ENCODE data around the gene GALNT6. TPM values are rescaled to one million over a fixed set of nuclear protein-coding genes. Genes with fewer than 3 reads are reported as not detected.

Gene GALNT6
- total RNA-seq, 2 donors from 2014 or later = 24.7 to 27.1 TPM

DNA sequence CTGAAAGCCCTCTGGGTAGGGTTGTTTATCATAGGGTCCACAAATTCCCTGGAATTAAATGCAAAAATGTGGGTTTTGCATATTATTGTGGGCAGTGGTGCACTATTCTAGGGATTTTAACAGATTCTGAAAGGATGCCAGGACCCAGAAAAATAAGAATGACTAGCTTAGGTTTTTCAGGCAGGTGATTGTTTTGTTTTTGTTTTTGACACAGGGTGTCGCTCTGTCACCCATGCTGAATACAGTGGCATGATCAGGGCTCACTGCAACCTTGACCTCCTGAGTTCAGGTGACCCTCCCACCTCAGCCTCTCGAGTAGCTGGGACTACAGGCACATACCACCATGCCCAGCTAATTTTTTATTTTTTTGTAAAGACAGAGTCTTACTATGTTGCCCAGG lies 19.2 kb downstream of the GALNT6 start:
- H3K36me3 ChIP-seq = no peaks in the 10 kb centered on the region
- no peaks in the 10 kb centered on the region for H3K4me1 ChIP-seq
- H3K4me3 ChIP-seq = no peak overlapping the region
- H3K9me3 ChIP-seq = no peaks in the 10 kb centered on the region
- intact Hi-C loops (cut with DNase I) = no loop called here
- no peaks in the 10 kb centered on the region for H3K27me3 ChIP-seq
- no peak overlapping the region for H3K27ac ChIP-seq
- DNase-seq = no peak
- TF ChIP-seq, protein P1, sequence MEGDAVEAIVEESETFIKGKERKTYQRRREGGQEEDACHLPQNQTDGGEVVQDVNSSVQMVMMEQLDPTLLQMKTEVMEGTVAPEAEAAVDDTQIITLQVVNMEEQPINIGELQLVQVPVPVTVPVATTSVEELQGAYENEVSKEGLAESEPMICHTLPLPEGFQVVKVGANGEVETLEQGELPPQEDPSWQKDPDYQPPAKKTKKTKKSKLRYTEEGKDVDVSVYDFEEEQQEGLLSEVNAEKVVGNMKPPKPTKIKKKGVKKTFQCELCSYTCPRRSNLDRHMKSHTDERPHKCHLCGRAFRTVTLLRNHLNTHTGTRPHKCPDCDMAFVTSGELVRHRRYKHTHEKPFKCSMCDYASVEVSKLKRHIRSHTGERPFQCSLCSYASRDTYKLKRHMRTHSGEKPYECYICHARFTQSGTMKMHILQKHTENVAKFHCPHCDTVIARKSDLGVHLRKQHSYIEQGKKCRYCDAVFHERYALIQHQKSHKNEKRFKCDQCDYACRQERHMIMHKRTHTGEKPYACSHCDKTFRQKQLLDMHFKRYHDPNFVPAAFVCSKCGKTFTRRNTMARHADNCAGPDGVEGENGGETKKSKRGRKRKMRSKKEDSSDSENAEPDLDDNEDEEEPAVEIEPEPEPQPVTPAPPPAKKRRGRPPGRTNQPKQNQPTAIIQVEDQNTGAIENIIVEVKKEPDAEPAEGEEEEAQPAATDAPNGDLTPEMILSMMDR (IDR thresholded peaks at IDR 0.05) = no peak
- no peak overlapping the region for H3K9ac ChIP-seq (ENCODE audit: low read depth in 2 of 2, low read length in 2 of 2)

DNA sequence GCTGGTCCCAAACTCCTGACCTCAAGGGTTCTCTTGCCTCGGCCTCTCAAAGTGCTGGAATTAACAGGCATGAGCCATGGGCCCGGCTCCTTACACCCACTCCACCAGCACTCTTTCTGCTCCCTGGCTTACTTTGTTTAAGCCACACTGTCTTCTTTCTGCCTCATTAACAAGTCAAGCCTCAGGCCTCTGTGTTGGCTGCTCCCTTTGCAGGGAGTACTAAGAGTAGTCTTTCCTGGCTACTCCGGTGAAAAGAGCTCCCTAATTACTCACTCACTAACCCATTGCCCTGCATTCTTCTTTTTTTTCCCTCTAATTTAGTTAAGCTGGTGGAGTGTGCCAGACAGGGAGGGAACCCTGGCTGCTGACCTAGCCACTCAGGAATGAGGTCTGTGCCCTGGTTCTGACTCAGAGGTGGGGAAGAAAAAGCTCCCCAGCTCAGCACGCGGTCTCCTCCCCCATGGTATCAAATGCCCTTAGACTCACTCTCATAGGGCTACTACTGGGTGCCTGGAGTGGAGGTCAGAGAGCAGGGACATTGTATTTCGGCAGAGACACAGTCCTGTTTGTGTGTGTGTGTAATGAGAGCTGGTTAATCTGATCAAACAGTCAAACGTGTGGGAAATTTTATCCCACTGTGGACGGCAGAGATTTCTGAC lies 19.8 kb downstream of the GALNT6 start:
- no peak overlapping the region for H3K27ac ChIP-seq
- H3K4me3 ChIP-seq = no peak overlapping the region
- intact Hi-C loops (cut with DNase I) = no loop called here
- H3K27me3 ChIP-seq = no peaks in the 10 kb centered on the region
- no peaks in the 10 kb centered on the region for H3K4me1 ChIP-seq
- no peak for DNase-seq
- H3K9me3 ChIP-seq = no peaks in the 10 kb centered on the region
- TF ChIP-seq, protein P1 (IDR thresholded peaks at IDR 0.05) = no peak
- H3K9ac ChIP-seq (ENCODE audit: low read depth in 2 of 2, low read length in 2 of 2) = no peak overlapping the region
- H3K36me3 ChIP-seq = no peaks in the 10 kb centered on the region

DNA sequence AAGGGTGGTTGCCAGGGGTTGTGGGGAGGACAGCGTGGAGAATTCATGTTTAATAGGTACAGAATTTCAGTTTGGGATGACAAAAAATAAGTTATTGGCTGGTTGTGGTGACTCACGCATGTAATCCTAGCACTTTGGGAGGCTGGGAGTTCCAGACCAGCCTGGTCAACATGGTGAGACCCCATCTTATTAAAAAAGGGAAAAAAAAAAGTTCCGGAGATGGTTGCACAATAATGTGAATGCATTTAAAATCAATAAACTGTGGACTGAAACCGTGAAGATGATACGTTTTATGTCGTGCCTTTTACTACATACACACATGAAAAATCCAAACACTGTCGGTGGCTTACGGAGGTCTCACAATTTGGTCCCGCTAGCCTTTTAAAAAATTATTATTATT lies 20.5 kb downstream of the GALNT6 start:
- no peaks in the 10 kb centered on the region for H3K4me1 ChIP-seq
- no peaks in the 10 kb centered on the region for H3K27me3 ChIP-seq
- no peaks in the 10 kb centered on the region for H3K36me3 ChIP-seq
- no peak overlapping the region for H3K9ac ChIP-seq (ENCODE audit: low read depth in 2 of 2, low read length in 2 of 2)
- DNase-seq = no peak
- intact Hi-C loops (cut with DNase I) = no loop called here
- TF ChIP-seq, protein P1 (IDR thresholded peaks at IDR 0.05) = no peak
- H3K4me3 ChIP-seq = no peak overlapping the region
- H3K9me3 ChIP-seq = no peaks in the 10 kb centered on the region
- H3K27ac ChIP-seq = no peak overlapping the region

DNA sequence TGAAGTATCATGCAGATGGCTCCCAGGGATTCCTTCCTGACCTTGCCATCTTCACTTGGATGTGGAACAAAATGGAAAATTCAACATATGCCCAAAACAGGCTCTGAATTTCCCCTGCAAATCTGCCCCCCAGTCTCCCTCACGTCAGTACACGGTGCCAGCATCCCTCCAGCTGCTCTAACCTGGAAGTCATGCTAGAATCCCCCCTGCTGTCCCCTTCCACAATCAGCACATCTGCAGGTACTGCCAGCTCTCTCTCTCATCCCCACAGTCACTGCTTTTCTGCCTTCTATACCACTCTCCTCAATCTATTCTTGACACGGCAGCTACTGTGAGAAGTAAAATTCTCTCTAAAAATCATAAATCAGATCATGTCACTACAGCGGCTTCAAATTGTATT lies 21.6 kb downstream of the GALNT6 start:
- H3K9me3 ChIP-seq = no peaks in the 10 kb centered on the region
- H3K4me1 ChIP-seq = no peaks in the 10 kb centered on the region
- DNase-seq = no peak
- H3K36me3 ChIP-seq = no peaks in the 10 kb centered on the region
- TF ChIP-seq, protein P1 (IDR thresholded peaks at IDR 0.05) = no peak
- intact Hi-C loops (cut with DNase I) = no loop called here
- H3K27me3 ChIP-seq = no peaks in the 10 kb centered on the region
- peak overlapping the region in 1 of 2 donors; percentile 28 for H3K9ac ChIP-seq (ENCODE audit: low read depth in 2 of 2, low read length in 2 of 2)
- no peak overlapping the region for H3K4me3 ChIP-seq
- H3K27ac ChIP-seq = no peak overlapping the region

DNA sequence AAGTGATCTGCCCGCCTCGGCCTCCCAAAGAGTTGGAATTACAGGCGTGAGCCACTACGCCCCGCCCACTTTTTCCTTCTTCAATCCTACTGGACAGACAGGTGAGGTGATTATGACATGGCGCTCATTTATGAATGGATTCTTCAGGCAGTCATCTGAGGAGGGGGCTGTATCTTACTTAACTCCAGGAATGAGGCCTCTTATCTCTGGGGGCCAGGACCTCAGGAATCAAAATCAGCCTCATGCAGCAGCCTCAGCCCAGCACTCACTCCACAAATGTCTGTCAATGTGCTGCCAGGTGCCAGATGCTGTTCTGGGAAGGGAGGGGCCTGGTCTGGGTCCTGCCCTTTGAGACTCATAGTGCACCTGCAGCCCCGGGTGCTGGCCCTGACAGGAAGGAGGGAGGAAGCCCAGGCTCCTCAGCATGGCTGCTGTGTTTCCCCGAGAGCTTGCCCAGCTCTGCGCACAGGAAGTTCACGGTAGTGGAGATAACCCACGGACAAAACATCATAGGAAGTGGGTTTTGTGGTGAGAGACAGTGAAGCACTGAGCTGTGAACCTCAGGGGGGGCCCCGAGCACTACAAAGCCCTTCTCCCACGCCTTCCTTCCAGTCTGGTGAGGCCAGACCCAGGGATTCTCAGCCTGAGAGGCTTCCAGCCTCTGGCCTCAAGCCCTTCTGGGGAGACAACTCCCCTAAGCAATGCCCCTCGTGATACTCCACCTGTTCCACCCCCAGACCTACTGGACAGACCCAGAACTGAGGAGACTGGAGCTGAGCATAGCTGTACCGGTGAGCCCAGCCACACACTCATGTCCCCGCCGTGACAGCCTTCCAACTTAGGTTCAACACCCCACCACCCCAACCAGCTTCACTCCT lies 22.3 kb downstream of the GALNT6 start:
- no peak overlapping the region for H3K4me3 ChIP-seq
- no peaks in the 10 kb centered on the region for H3K9me3 ChIP-seq
- H3K4me1 ChIP-seq = no peaks in the 10 kb centered on the region
- intact Hi-C loops (cut with DNase I) = no loop called here
- no peaks in the 10 kb centered on the region for H3K36me3 ChIP-seq
- H3K27me3 ChIP-seq = no peaks in the 10 kb centered on the region
- TF ChIP-seq, protein P1 (IDR thresholded peaks at IDR 0.05) = no peak
- DNase-seq = peak; percentile 75
- peak overlapping the region; percentile 28 to 60 for H3K9ac ChIP-seq (ENCODE audit: low read depth in 2 of 2, low read length in 2 of 2)
- H3K27ac ChIP-seq = no peak overlapping the region

Data from colonic mucosa (tissue), 4 donors.